ENCODE measurements around the gene GBF1. TPM values are rescaled to one million over a fixed set of nuclear protein-coding genes. Genes with fewer than 3 reads are reported as not detected.

GBF1 gene
- total RNA-seq, 4 donors from 2014 or later: 34.0 to 68.3 (median 53.5) TPM

- no peak overlapping the region for H3K27ac ChIP-seq
- H3K4me1 ChIP-seq: peaks cover 0 to 4% of the 10 kb centered on the region in 2 donors
- intact Hi-C loops (cut with DNase I): no loop called here
- no peaks in the 10 kb centered on the region for H3K9me3 ChIP-seq
- no peaks in the 10 kb centered on the region for H3K36me3 ChIP-seq
- no peaks in the 10 kb centered on the region for H3K27me3 ChIP-seq
- no peak for TF ChIP-seq POLR2A (IDR thresholded peaks at IDR 0.05)
- TF ChIP-seq, protein P1, sequence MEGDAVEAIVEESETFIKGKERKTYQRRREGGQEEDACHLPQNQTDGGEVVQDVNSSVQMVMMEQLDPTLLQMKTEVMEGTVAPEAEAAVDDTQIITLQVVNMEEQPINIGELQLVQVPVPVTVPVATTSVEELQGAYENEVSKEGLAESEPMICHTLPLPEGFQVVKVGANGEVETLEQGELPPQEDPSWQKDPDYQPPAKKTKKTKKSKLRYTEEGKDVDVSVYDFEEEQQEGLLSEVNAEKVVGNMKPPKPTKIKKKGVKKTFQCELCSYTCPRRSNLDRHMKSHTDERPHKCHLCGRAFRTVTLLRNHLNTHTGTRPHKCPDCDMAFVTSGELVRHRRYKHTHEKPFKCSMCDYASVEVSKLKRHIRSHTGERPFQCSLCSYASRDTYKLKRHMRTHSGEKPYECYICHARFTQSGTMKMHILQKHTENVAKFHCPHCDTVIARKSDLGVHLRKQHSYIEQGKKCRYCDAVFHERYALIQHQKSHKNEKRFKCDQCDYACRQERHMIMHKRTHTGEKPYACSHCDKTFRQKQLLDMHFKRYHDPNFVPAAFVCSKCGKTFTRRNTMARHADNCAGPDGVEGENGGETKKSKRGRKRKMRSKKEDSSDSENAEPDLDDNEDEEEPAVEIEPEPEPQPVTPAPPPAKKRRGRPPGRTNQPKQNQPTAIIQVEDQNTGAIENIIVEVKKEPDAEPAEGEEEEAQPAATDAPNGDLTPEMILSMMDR (IDR thresholded peaks at IDR 0.05): no peak
- 95 to 100% methylated on average over 2 of the region's 2 CpGs for WGBS, 2 donors
- no peak for DNase-seq
- no peak overlapping the region for H3K4me3 ChIP-seq (replicated peaks in 1 of 3)
Measured at GRCh38 chr10:102289356-102289755, 44.0 kb downstream of the GBF1 start.

DNA sequence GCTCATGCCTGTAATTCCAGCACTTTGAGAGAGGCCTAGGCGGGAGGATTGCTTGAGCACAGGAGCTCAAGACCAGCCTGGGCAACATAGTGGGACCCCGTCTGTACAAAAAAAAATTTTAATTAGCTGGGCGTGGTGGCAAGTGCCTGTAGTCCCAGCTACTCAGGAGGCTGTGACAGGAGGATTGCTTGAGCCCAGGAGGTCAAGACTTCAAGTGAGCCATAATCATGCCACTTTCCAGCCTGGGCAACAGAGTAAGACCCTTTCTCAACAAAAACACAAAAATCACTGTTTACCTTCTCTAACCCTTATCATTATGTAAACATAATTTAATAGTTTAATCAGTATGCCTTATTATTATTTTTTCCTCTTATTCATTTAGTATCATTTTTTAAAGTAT lies 44.5 kb downstream of the GBF1 start:
- Histone ChIP-seq H3K4me3 (replicated peaks in 1 of 3) (no peak overlapping the region), H3K4me1 (peaks cover 0 to 4% of the 10 kb centered on the region in 2 donors), H3K36me3 (no peaks in the 10 kb centered on the region), H3K9me3 (no peaks in the 10 kb centered on the region), H3K27ac (no peak overlapping the region), H3K27me3 (no peaks in the 10 kb centered on the region)
- no peak for DNase-seq
- intact Hi-C loops (cut with DNase I): no loop called here
- 91 to 96% methylated on average over 3 of the region's 3 CpGs for WGBS, 2 donors
- TF ChIP-seq, protein P1 (IDR thresholded peaks at IDR 0.05): no peak
- no peak for TF ChIP-seq POLR2A (IDR thresholded peaks at IDR 0.05)

DNA sequence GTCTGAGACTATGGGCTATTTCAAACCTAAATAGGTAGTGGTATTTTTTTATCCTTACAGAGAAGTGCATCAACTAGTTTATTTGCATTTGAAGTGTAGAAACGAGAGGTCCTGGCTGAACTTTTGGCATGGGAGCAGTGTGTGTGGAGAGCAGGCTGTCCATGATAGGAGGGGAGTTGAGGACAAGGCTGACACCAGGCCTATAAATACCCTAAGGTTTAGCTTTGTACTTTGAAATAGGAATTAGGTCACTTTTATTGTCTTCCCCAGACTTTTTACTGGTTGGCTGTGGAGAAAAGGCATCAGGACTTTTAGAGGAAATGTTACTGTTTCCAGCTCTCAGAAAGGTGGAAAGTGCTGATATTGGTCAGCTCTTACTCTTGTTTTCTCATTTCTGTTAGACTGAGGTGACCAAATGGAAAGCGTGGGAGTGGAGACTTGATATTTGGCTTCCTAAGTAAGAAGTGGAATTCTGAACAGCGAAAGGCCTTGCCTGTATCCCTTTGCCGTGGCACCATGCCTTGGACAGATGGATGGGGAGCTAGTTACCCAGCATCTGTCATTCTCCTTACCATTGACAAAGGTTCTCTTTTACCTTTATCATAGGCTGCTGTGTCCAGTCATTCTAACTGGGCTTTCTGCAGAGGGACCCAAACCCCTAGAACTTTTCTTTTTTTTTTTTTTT lies 46.0 kb downstream of the GBF1 start:
- TF ChIP-seq, protein P1 (IDR thresholded peaks at IDR 0.05): no peak
- TF ChIP-seq POLR2A (IDR thresholded peaks at IDR 0.05): no peak
- intact Hi-C loops (cut with DNase I): no loop called here
- no peaks in the 10 kb centered on the region for H3K27me3 ChIP-seq
- H3K4me1 ChIP-seq: peaks cover 0 to 4% of the 10 kb centered on the region in 2 donors
- no peak overlapping the region for H3K4me3 ChIP-seq (replicated peaks in 1 of 3)
- WGBS, 2 donors: 69 to 77% methylated on average over 4 of the region's 4 CpGs
- no peaks in the 10 kb centered on the region for H3K36me3 ChIP-seq
- H3K9me3 ChIP-seq: no peaks in the 10 kb centered on the region
- H3K27ac ChIP-seq: no peak overlapping the region
- no peak for DNase-seq

GRCh38 chr10:102297101-102297500 lies 51.8 kb downstream of the GBF1 start:
- WGBS, 2 donors: 97 to 100% methylated on average over 1 of the region's 1 CpG
- Histone ChIP-seq H3K27ac (no peak overlapping the region), H3K36me3 (no peaks in the 10 kb centered on the region), H3K4me3 (replicated peaks in 1 of 3) (no peak overlapping the region), H3K27me3 (no peaks in the 10 kb centered on the region), H3K4me1 (peaks cover 10 to 11% of the 10 kb centered on the region in 2 donors), H3K9me3 (no peaks in the 10 kb centered on the region)
- intact Hi-C loops (cut with DNase I): no loop called here
- no peak for DNase-seq
- TF ChIP-seq, protein P1 (IDR thresholded peaks at IDR 0.05): no peak
- TF ChIP-seq POLR2A (IDR thresholded peaks at IDR 0.05): no peak

- intact Hi-C loops (cut with DNase I): no loop called here
- no peak for DNase-seq
- no peaks in the 10 kb centered on the region for H3K36me3 ChIP-seq
- TF ChIP-seq POLR2A (IDR thresholded peaks at IDR 0.05): no peak
- TF ChIP-seq, protein P1 (IDR thresholded peaks at IDR 0.05): no peak
- H3K9me3 ChIP-seq: no peaks in the 10 kb centered on the region
- H3K4me3 ChIP-seq (replicated peaks in 1 of 3): no peak overlapping the region
- H3K4me1 ChIP-seq: peaks cover 10 to 11% of the 10 kb centered on the region in 2 donors
- no peaks in the 10 kb centered on the region for H3K27me3 ChIP-seq
- H3K27ac ChIP-seq: no peak overlapping the region
Measured at GRCh38 chr10:102298899-102299298, 53.6 kb downstream of the GBF1 start.

Measured in thyroid gland (tissue), 4 donors.